ENCODE results near the gene AKAP9.

The AKAP9 gene

DNA sequence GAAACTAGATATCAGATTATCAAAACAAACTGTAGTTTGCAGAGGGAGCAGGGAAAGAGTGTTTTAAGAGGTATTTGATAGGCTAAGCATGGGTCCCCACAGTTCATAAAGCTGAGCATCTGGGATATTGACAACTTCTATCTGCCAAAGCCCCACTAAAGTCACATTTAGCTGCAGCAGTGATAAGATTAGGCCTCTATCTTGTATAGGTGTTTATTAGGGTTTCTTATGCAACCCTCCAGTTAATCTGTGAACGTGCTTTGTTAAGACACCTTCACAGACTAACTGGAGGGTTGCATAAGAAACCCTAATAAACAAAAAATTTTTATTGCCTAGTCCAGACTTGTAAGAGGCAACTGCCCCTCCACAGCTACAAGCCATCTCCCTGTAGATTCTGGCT is 115.6 kb downstream of the AKAP9 start:
- no peak overlapping the region for H3K4me3 ChIP-seq (ENCODE audit: low read length)
- peaks cover 15% of the 10 kb centered on the region for H3K4me1 ChIP-seq (ENCODE audit: control insufficient read depth, low read length)
- H4K20me1 ChIP-seq (ENCODE audit: control insufficient read depth, insufficient read depth, low read depth, low read length) = no peaks in the 10 kb centered on the region
- no peaks in the 10 kb centered on the region for H3K27me3 ChIP-seq (ENCODE audit: control insufficient read depth, low read length)
- no peaks in the 10 kb centered on the region for H3F3A ChIP-seq (ENCODE audit: control insufficient read depth, insufficient read depth)
- no peaks in the 10 kb centered on the region for H3K79me2 ChIP-seq (ENCODE audit: control insufficient read depth, low read length)
- peaks cover 19% of the 10 kb centered on the region for H3K36me3 ChIP-seq (ENCODE audit: control insufficient read depth, low read length)
- H3K9me2 ChIP-seq (replicated peaks; ENCODE audit: control insufficient read depth, low read length) = no peaks in the 10 kb centered on the region
- no peak for TF ChIP-seq EZH2phosphoT487 (IDR thresholded peaks at IDR 0.05; ENCODE audit: borderline replicate concordance, low read length)
- TF ChIP-seq, protein P1, sequence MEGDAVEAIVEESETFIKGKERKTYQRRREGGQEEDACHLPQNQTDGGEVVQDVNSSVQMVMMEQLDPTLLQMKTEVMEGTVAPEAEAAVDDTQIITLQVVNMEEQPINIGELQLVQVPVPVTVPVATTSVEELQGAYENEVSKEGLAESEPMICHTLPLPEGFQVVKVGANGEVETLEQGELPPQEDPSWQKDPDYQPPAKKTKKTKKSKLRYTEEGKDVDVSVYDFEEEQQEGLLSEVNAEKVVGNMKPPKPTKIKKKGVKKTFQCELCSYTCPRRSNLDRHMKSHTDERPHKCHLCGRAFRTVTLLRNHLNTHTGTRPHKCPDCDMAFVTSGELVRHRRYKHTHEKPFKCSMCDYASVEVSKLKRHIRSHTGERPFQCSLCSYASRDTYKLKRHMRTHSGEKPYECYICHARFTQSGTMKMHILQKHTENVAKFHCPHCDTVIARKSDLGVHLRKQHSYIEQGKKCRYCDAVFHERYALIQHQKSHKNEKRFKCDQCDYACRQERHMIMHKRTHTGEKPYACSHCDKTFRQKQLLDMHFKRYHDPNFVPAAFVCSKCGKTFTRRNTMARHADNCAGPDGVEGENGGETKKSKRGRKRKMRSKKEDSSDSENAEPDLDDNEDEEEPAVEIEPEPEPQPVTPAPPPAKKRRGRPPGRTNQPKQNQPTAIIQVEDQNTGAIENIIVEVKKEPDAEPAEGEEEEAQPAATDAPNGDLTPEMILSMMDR (IDR thresholded peaks at IDR 0.05; ENCODE audit: low read depth, low read length, poor library complexity, severe bottlenecking) = no peak
- no peak overlapping the region for H3K4me2 ChIP-seq (ENCODE audit: low read length)
- no peaks in the 10 kb centered on the region for H3K9me3 ChIP-seq (ENCODE audit: control insufficient read depth, insufficient read depth, low read length)
- H3K27ac ChIP-seq (ENCODE audit: low read depth, low read length) = no peak overlapping the region

DNA sequence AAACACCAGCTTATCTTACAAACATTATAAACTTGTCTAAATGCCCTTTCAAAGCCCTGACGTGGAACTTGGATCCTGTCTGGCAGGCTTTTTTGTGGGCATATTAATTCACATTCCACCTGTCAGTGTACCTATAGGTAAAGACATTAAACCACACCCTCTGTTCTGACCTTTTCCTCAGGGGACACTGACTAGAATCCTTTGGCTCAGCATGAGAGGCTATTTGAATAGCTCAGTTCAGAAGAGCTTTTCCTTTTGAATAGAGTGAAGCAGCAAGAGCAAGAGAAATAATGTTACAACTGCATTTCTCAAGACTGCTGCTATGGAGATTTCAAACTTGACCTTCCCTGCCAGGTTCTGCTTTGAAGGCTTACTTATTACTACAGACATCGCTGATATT is 116.7 kb downstream of the AKAP9 start:
- H3K79me2 ChIP-seq (ENCODE audit: control insufficient read depth, low read length) = no peaks in the 10 kb centered on the region
- no peak overlapping the region for H3K27ac ChIP-seq (ENCODE audit: low read depth, low read length)
- H3K9me2 ChIP-seq (replicated peaks; ENCODE audit: control insufficient read depth, low read length) = no peaks in the 10 kb centered on the region
- H3K9me3 ChIP-seq (ENCODE audit: control insufficient read depth, insufficient read depth, low read length) = no peaks in the 10 kb centered on the region
- H3K4me3 ChIP-seq (ENCODE audit: low read length) = no peak overlapping the region
- peaks cover 25% of the 10 kb centered on the region for H3K36me3 ChIP-seq (ENCODE audit: control insufficient read depth, low read length)
- no peaks in the 10 kb centered on the region for H3F3A ChIP-seq (ENCODE audit: control insufficient read depth, insufficient read depth)
- no peak overlapping the region for H3K4me2 ChIP-seq (ENCODE audit: low read length)
- H3K4me1 ChIP-seq (ENCODE audit: control insufficient read depth, low read length) = peaks cover 15% of the 10 kb centered on the region
- no peaks in the 10 kb centered on the region for H3K27me3 ChIP-seq (ENCODE audit: control insufficient read depth, low read length)
- TF ChIP-seq EZH2phosphoT487 (IDR thresholded peaks at IDR 0.05; ENCODE audit: borderline replicate concordance, low read length) = no peak
- TF ChIP-seq, protein P1 (IDR thresholded peaks at IDR 0.05; ENCODE audit: low read depth, low read length, poor library complexity, severe bottlenecking) = no peak
- no peaks in the 10 kb centered on the region for H4K20me1 ChIP-seq (ENCODE audit: control insufficient read depth, insufficient read depth, low read depth, low read length)

DNA sequence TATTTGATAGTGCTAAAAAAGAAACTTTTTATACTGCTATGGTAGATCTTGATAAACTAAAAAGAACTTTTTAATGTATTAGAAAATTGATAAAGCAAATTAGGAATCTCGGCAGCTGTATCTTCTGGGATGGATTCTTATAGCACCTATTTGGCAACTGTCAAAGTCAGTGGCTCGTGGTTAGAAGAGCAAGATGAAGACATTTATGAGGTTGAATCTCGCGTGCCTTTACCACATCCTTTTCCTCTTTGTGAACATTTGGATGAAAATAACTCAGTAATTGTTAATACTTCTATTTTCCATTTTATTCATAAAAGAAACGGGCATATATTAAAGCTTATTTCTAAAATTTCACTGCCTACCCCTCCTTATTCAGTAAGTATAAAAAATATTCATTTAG is 117.4 kb downstream of the AKAP9 start:
- TF ChIP-seq, protein P1 (IDR thresholded peaks at IDR 0.05; ENCODE audit: low read depth, low read length, poor library complexity, severe bottlenecking) = no peak
- Histone ChIP-seq H4K20me1 (ENCODE audit: control insufficient read depth, insufficient read depth, low read depth, low read length) (no peaks in the 10 kb centered on the region), H3K4me1 (ENCODE audit: control insufficient read depth, low read length) (peaks cover 15% of the 10 kb centered on the region), H3K9me3 (ENCODE audit: control insufficient read depth, insufficient read depth, low read length) (no peaks in the 10 kb centered on the region), H3F3A (ENCODE audit: control insufficient read depth, insufficient read depth) (no peaks in the 10 kb centered on the region), H3K9me2 (replicated peaks; ENCODE audit: control insufficient read depth, low read length) (no peaks in the 10 kb centered on the region), H3K4me2 (ENCODE audit: low read length) (peak overlapping the region; percentile 20), H3K27me3 (ENCODE audit: control insufficient read depth, low read length) (no peaks in the 10 kb centered on the region), H3K4me3 (ENCODE audit: low read length) (no peak overlapping the region), H3K27ac (ENCODE audit: low read depth, low read length) (no peak overlapping the region), H3K79me2 (ENCODE audit: control insufficient read depth, low read length) (no peaks in the 10 kb centered on the region), H3K36me3 (ENCODE audit: control insufficient read depth, low read length) (peaks cover 23% of the 10 kb centered on the region)

DNA sequence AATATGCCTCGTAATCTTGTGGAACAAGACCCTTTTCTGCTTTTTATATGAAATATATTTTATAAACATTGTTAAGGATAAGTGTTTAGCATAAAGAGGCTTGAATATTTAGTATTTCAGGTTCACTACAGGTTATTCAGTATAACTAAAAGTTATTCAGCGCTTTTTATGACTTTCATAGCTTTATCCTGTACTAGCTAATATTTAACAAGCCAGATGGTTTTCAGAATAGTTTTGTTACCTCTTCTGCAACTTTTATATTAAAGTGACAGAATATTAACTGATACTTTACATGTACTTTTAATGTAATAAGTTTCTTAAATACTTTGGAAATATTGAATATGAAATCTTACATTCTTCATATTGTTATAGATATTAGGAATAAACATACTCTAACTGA is 118.2 kb downstream of the AKAP9 start:
- TF ChIP-seq EZH2phosphoT487 (IDR thresholded peaks at IDR 0.05; ENCODE audit: borderline replicate concordance, low read length) = no peak
- TF ChIP-seq, protein P1 (IDR thresholded peaks at IDR 0.05; ENCODE audit: low read depth, low read length, poor library complexity, severe bottlenecking) = no peak
- Histone ChIP-seq H3K27me3 (ENCODE audit: control insufficient read depth, low read length) (no peaks in the 10 kb centered on the region), H3K36me3 (ENCODE audit: control insufficient read depth, low read length) (peaks cover 23% of the 10 kb centered on the region), H3K9me2 (replicated peaks; ENCODE audit: control insufficient read depth, low read length) (no peaks in the 10 kb centered on the region), H3K4me3 (ENCODE audit: low read length) (no peak overlapping the region), H3F3A (ENCODE audit: control insufficient read depth, insufficient read depth) (no peaks in the 10 kb centered on the region), H3K9me3 (ENCODE audit: control insufficient read depth, insufficient read depth, low read length) (no peaks in the 10 kb centered on the region), H3K4me2 (ENCODE audit: low read length) (no peak overlapping the region), H3K79me2 (ENCODE audit: control insufficient read depth, low read length) (no peaks in the 10 kb centered on the region), H3K27ac (ENCODE audit: low read depth, low read length) (no peak overlapping the region), H3K4me1 (ENCODE audit: control insufficient read depth, low read length) (peaks cover 15% of the 10 kb centered on the region), H4K20me1 (ENCODE audit: control insufficient read depth, insufficient read depth, low read depth, low read length) (no peaks in the 10 kb centered on the region)
